Fibroblast of skin of scalp (primary cell): ENCODE measurements around the gene HRH4.
A peak's percentile ranks its signal among the peaks of the same experiment; 100 is the strongest.

Experiments used
- DNase-seq: peaks from one replicate; pipeline ENCODE4 v3.0.0-alpha.2; 2013

The HRH4 gene

GRCh38 chr18:24514439-24514838, 54.0 kb downstream of the HRH4 start:
- peak; percentile 47 for DNase-seq

GRCh38 chr18:24515721-24516120, 55.3 kb downstream of the HRH4 start:
- DNase-seq: no peak

GRCh38 chr18:24516261-24516660, 55.8 kb downstream of the HRH4 start:
- DNase-seq: no peak

GRCh38 chr18:24517554-24517953, 57.1 kb downstream of the HRH4 start:
- no peak for DNase-seq

GRCh38 chr18:24518596-24518995, 58.2 kb downstream of the HRH4 start:
- no peak for DNase-seq
